Endothelial cell of umbilical vein (primary cell): ENCODE data around the gene OTUB1.

Experiments
- CTCF ChIP-seq, 2 donors: IDR thresholded peaks; 1 replicate in 1 of 2; 2 replicates in 1 of 2; pipeline ENCODE4 v1.5.1; 2011; ENCODE audit warnings: low read length in 2 of 2, mild to moderate bottlenecking in 2 of 2, moderate library complexity in 2 of 2, control low read depth in 1 of 2, inconsistent platforms in 1 of 2, low read depth in 1 of 2; ENCODE audit not compliant: insufficient read depth in 1 of 2; ENCODE audit errors: extremely low read depth in 1 of 2
- EZH2 ChIP-seq: IDR thresholded peaks from 2 replicates; pipeline ENCODE4 v1.6.1; 2012; ENCODE audit warnings: borderline replicate concordance, low read depth, mild to moderate bottlenecking, moderate library complexity, low read length, inconsistent platforms; ENCODE audit not compliant: severe bottlenecking
- FOS ChIP-seq: IDR thresholded peaks from 2 replicates; pipeline ENCODE4 v1.6.1; 2011; ENCODE audit warnings: mild to moderate bottlenecking, low read length, moderate library complexity, borderline replicate concordance; ENCODE audit not compliant: insufficient read depth
- GATA2 ChIP-seq: IDR thresholded peaks from 2 replicates; pipeline ENCODE4 v1.7.0; 2011; ENCODE audit warnings: low read depth, mild to moderate bottlenecking, moderate library complexity, mixed read lengths, low read length; ENCODE audit not compliant: insufficient read length, insufficient read depth
- JUN ChIP-seq: IDR thresholded peaks from 2 replicates; pipeline ENCODE4 v1.6.1; 2011; ENCODE audit warnings: borderline replicate concordance, low read depth; ENCODE audit not compliant: insufficient read length, insufficient read depth
- MAX ChIP-seq: IDR thresholded peaks from 2 replicates; pipeline ENCODE4 v1.6.1; 2011; ENCODE audit not compliant: insufficient read depth, insufficient read length
- MYC ChIP-seq: IDR thresholded peaks from one replicate; pipeline ENCODE4 v1.6.1; 2011; ENCODE audit warnings: mild to moderate bottlenecking, low read depth, low read length
- POLR2A ChIP-seq: IDR thresholded peaks from 2 replicates; pipeline ENCODE4 v1.6.1; 2012; ENCODE audit warnings: low read depth, mild to moderate bottlenecking, control low read depth, low read length
- POLR2AphosphoS5 ChIP-seq: IDR thresholded peaks from 2 replicates; pipeline ENCODE4 v1.6.1; 2012; ENCODE audit warnings: low read depth, mild to moderate bottlenecking, control low read depth, low read length, moderate library complexity; ENCODE audit not compliant: insufficient read depth

- TF ChIP-seq CTCF (IDR thresholded peaks at IDR 0.05; ENCODE audit: extremely low read depth in 1 of 2, insufficient read depth in 1 of 2, low read depth in 1 of 2, low read length in 2 of 2) = no peak
- TF ChIP-seq FOS = no peak
- TF ChIP-seq MAX = no peak
- TF ChIP-seq POLR2A = no peak
- no peak for TF ChIP-seq EZH2
- no peak for TF ChIP-seq POLR2AphosphoS5
- TF ChIP-seq JUN = no peak
- TF ChIP-seq MYC = no peak
- TF ChIP-seq GATA2 = no peak
Observed at GRCh38 chr11:63997801-63998337, 11.6 kb downstream of the OTUB1 start.
